Measurements from ENCODE around the gene MBP. TPM values are rescaled to one million over a fixed set of nuclear protein-coding genes. Genes with fewer than 3 reads are reported as not detected.

Gene MBP
- total RNA-seq, 1 donor from 2014 or later, result 54.3 TPM

DNA sequence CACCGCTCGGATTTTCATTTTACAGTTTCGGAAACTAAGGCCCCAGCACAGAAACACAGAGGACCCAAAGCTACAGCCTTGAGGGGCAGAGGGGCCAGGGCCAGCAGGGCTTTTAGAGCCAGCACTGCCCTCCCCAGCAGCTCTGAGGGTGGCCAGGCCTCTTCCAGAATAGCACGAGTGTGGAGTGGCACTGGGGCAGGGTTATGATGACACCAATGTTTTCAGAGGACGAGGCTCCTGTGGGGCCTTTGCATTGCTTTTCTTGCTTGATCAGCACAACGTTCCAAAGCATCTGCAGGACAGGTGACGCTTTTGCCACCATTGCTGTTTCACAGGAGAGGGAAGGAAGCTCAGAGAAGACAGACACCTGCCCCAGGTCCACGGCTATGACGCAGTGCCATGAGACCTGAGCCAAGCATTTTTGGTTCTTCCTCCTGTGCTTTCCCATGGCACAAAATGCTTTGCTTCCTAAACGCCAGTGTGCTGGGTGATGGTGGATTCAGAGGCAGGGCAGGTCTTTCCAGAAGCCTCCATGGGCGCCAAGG is 126.9 kb downstream of the MBP start:
- Mint-ChIP-seq H3K4me1 (ENCODE audit: low read depth) (peaks cover 29% of the 10 kb centered on the region), H3K27me3 (ENCODE audit: low read depth) (no peaks in the 10 kb centered on the region), H3K9me3 (no peaks in the 10 kb centered on the region), H3K27ac (no peak overlapping the region), H3K4me3 (ENCODE audit: low read depth) (no peak overlapping the region), H3K36me3 (ENCODE audit: low read depth) (peaks cover 15% of the 10 kb centered on the region)
- no peak for DNase-seq (ENCODE audit: low spot score)
- intact Hi-C loops (cut with micrococcal nuclease), result no loop called here

- peak overlapping the region; percentile 26 for H3K4me3 Mint-ChIP-seq (ENCODE audit: low read depth)
- intact Hi-C loops (cut with micrococcal nuclease), result loop anchor here (5.0 kb wide), 1 partner anchor 648 kb away; no protein-coding TSS in a partner anchor
- no peak overlapping the region for H3K27ac Mint-ChIP-seq
- peaks cover 9% of the 10 kb centered on the region for H3K36me3 Mint-ChIP-seq (ENCODE audit: low read depth)
- no peak for DNase-seq (ENCODE audit: low spot score)
- no peaks in the 10 kb centered on the region for H3K27me3 Mint-ChIP-seq (ENCODE audit: low read depth)
- peaks cover 35% of the 10 kb centered on the region for H3K4me1 Mint-ChIP-seq (ENCODE audit: low read depth)
- H3K9me3 Mint-ChIP-seq, result no peaks in the 10 kb centered on the region
These were observed 127.8 kb downstream of the MBP start for GRCh38 chr18:77004555-77005380.

GRCh38 chr18:77003316-77003715 is 129.3 kb downstream of the MBP start:
- no peak overlapping the region for H3K27ac Mint-ChIP-seq
- H3K27me3 Mint-ChIP-seq (ENCODE audit: low read depth), result no peaks in the 10 kb centered on the region
- intact Hi-C loops (cut with micrococcal nuclease), result loop anchor here (5.0 kb wide), 1 partner anchor 649 kb away; no protein-coding TSS in a partner anchor
- H3K4me1 Mint-ChIP-seq (ENCODE audit: low read depth), result peaks cover 35% of the 10 kb centered on the region
- peaks cover 7% of the 10 kb centered on the region for H3K36me3 Mint-ChIP-seq (ENCODE audit: low read depth)
- no peaks in the 10 kb centered on the region for H3K9me3 Mint-ChIP-seq
- H3K4me3 Mint-ChIP-seq (ENCODE audit: low read depth), result no peak overlapping the region
- no peak for DNase-seq (ENCODE audit: low spot score)

DNA sequence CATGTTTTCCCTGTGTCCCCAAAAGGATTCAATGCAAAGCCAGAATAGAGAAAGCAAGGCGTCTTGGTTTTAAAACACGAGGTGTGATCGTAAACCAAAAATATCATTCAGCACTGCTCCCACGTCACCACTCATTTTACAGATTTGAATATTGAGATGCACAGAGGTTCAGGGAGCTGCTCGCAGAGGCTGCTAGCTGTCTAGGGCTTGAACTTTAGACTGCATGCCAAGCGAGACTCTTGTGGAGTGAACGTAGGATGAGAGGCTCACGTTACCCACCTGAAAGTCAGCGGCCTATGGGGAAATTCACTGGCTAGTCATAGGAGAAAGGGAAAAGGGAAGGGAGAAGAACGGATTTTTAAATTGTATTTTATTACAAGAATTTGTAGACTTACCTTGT is 130.1 kb downstream of the MBP start:
- Mint-ChIP-seq H3K27ac (no peak overlapping the region), H3K4me3 (ENCODE audit: low read depth) (no peak overlapping the region), H3K36me3 (ENCODE audit: low read depth) (peaks cover 6% of the 10 kb centered on the region), H3K4me1 (ENCODE audit: low read depth) (peaks cover 34% of the 10 kb centered on the region), H3K9me3 (no peaks in the 10 kb centered on the region), H3K27me3 (ENCODE audit: low read depth) (no peaks in the 10 kb centered on the region)
- no peak for DNase-seq (ENCODE audit: low spot score)
- intact Hi-C loops (cut with micrococcal nuclease), result loop anchor here (5.0 kb wide), 1 partner anchor 650 kb away; no protein-coding TSS in a partner anchor

DNA sequence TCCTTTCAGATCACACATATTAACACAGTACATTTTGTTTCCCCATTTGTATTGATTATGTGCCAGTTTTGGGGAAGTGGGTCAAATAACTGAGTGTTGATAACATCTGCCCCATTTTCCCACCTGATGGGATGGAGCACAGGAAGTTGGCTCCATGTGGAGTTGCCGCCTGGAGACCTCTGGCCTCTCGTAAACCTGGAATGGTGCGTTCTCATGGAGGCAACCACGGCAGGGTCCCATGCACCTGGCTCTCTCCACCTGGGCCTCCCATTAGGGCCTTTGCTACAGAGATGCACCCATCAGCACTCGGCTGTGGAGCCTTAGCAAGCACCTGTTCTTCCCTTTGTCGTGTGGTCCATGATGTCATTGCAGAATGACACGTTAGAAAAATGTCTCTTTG is 130.6 kb downstream of the MBP start:
- Mint-ChIP-seq H3K36me3 (ENCODE audit: low read depth) (peaks cover under 1% of the 10 kb centered on the region), H3K9me3 (no peaks in the 10 kb centered on the region), H3K4me3 (ENCODE audit: low read depth) (no peak overlapping the region), H3K27me3 (ENCODE audit: low read depth) (no peaks in the 10 kb centered on the region), H3K4me1 (ENCODE audit: low read depth) (peaks cover 31% of the 10 kb centered on the region), H3K27ac (no peak overlapping the region)
- intact Hi-C loops (cut with micrococcal nuclease), result loop anchor here (2.0 to 5.0 kb wide), 2 partner anchors 211 to 650 kb away; no protein-coding TSS in a partner anchor
- no peak for DNase-seq (ENCODE audit: low spot score)

DNA sequence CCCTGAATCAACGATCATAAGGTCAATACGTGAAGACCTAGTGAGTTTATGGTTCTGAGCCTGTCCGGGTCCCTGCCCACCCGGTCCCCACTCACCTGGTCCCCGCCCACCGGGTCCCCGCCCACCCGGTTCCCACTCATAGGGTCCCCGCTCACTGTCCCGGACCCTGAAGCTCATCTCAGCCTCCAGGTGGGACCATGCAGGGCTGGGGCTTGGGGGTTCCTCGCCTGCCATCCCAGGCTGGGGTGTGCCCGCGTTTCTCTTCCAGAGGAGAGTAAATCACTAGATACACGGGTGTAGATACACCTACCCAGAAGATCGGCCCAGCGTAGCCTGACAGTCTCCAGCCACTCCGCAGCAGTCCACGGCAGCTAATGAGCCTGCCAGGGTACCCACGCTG is 131.5 kb downstream of the MBP start:
- H3K36me3 Mint-ChIP-seq (ENCODE audit: low read depth), result no peaks in the 10 kb centered on the region
- no peak for DNase-seq (ENCODE audit: low spot score)
- no peaks in the 10 kb centered on the region for H3K9me3 Mint-ChIP-seq
- H3K4me3 Mint-ChIP-seq (ENCODE audit: low read depth), result no peak overlapping the region
- no peaks in the 10 kb centered on the region for H3K27me3 Mint-ChIP-seq (ENCODE audit: low read depth)
- intact Hi-C loops (cut with micrococcal nuclease), result loop anchor here (2.0 to 5.0 kb wide), 2 partner anchors 212 to 651 kb away; no protein-coding TSS in a partner anchor
- no peak overlapping the region for H3K27ac Mint-ChIP-seq
- H3K4me1 Mint-ChIP-seq (ENCODE audit: low read depth), result peaks cover 31% of the 10 kb centered on the region

DNA sequence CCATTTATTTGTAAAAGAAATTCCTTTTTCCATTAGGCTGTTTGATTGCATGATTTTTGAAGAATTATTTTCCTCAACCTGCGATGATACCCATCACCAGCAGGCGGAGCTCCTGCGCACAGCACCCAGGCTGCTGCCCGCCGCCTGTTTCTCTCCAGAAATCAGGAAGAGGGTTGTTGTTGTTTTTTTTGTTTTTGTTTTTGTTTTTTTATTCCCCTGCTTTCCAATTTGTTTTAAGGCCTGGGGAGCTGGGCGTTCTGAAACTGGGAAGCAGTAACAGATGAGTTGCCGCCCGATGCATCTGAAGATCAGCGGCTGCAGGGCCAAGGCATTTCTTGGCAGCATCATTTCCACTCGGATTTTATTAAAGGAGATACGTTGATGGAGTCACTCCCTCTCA is 132.1 kb downstream of the MBP start:
- H3K27ac Mint-ChIP-seq, result no peak overlapping the region
- DNase-seq (ENCODE audit: low spot score), result no peak
- H3K9me3 Mint-ChIP-seq, result no peaks in the 10 kb centered on the region
- no peak overlapping the region for H3K4me3 Mint-ChIP-seq (ENCODE audit: low read depth)
- intact Hi-C loops (cut with micrococcal nuclease), result loop anchor here (1.0 to 5.0 kb wide), 4 partner anchors 55 to 652 kb away; no protein-coding TSS in a partner anchor
- peaks cover 3% of the 10 kb centered on the region for H3K27me3 Mint-ChIP-seq (ENCODE audit: low read depth)
- H3K36me3 Mint-ChIP-seq (ENCODE audit: low read depth), result no peaks in the 10 kb centered on the region
- H3K4me1 Mint-ChIP-seq (ENCODE audit: low read depth), result peaks cover 32% of the 10 kb centered on the region

DNA sequence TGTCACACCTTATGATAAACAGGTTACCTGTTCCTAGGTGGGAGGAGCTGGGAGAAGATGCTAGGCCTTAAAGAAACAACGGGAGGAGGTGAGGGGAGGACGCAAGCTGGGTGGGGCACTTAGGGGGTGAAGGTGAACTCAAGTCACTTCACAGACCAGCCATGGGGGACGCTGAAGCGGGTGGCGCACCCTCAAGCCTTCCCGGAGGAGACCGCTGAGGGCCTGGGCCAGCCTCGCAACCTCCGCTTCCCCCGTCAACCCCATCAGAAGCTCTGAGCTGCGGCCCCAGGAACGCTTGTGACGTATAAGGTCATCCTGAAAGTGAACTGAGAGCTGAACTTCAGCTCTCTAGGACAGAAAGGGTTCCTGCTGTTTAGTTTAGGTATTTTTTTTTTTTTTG is 133.5 kb downstream of the MBP start:
- no peak overlapping the region for H3K27ac Mint-ChIP-seq
- no peak overlapping the region for H3K4me3 Mint-ChIP-seq (ENCODE audit: low read depth)
- peaks cover 6% of the 10 kb centered on the region for H3K27me3 Mint-ChIP-seq (ENCODE audit: low read depth)
- no peaks in the 10 kb centered on the region for H3K9me3 Mint-ChIP-seq
- no peak for DNase-seq (ENCODE audit: low spot score)
- no peaks in the 10 kb centered on the region for H3K36me3 Mint-ChIP-seq (ENCODE audit: low read depth)
- H3K4me1 Mint-ChIP-seq (ENCODE audit: low read depth), result peaks cover 25% of the 10 kb centered on the region
- intact Hi-C loops (cut with micrococcal nuclease), result no loop called here

DNA sequence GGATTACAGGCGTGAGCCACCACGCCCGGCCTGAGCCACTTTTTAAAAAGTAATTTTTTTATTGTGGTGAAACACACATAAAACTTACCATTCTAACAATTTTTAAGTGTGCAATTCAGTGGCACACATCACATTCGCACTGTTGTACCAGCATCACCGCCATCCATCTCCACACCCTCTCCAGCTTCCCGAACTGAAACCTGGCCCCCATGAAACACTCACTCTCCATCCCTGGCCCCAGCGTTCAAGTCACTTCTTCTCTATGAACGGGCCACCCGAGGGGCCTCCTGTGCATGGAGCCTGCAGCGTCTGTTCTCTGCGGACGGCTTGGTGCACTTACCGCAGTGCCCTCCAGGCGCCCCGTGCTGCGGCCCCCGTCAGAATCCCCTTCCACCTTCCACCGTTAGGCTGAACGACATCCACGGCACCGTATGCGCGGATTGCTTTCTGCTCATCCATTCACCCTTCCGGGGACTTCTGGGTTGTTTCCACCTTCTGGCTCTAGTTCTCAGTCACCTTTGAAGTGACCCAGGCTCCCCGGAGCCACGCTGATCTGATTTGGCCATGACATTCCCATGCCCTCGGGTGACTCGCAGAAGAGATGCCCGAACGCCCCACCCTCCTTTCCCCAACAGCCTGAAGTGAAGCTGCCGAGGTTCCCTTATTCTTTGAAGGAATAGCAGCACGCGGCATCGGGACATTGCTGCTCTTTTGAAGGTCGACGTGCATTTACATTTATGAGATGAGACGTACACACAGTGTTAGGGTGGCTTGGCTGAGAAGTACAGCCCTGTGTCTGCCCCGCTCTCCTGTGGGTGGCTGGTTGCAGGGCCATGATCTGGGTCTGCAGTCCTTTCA is 134.4 kb downstream of the MBP start:
- no peaks in the 10 kb centered on the region for H3K9me3 Mint-ChIP-seq
- intact Hi-C loops (cut with micrococcal nuclease), result no loop called here
- H3K27ac Mint-ChIP-seq, result no peak overlapping the region
- H3K4me1 Mint-ChIP-seq (ENCODE audit: low read depth), result peaks cover 18% of the 10 kb centered on the region
- no peak overlapping the region for H3K4me3 Mint-ChIP-seq (ENCODE audit: low read depth)
- no peak for DNase-seq (ENCODE audit: low spot score)
- H3K27me3 Mint-ChIP-seq (ENCODE audit: low read depth), result peaks cover 6% of the 10 kb centered on the region
- H3K36me3 Mint-ChIP-seq (ENCODE audit: low read depth), result no peaks in the 10 kb centered on the region

DNA sequence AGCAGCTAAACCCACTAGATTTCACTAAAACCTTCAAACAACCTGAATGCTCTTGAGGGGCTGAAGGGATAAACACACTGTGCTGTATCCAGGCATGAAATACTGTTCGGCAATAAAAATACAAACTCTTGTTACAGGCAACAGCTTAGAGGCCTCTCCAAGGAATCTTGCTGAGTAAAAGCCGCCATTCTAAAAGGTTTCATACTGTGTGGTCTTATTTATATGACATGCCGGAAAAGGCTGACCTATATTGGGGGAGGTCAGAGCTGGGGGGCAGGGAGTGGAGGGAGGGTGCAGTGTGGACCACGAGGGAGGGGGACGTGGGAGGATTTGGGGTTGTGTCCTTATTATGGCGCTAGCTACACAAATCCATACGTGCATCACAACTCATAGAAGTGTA is 136.2 kb downstream of the MBP start:
- intact Hi-C loops (cut with micrococcal nuclease), result no loop called here
- Mint-ChIP-seq H3K36me3 (ENCODE audit: low read depth) (no peaks in the 10 kb centered on the region), H3K4me1 (ENCODE audit: low read depth) (peaks cover 14% of the 10 kb centered on the region), H3K27ac (no peak overlapping the region), H3K4me3 (ENCODE audit: low read depth) (no peak overlapping the region), H3K9me3 (no peaks in the 10 kb centered on the region), H3K27me3 (ENCODE audit: low read depth) (peaks cover 6% of the 10 kb centered on the region)
- no peak for DNase-seq (ENCODE audit: low spot score)

GRCh38 chr18:76995896-76996295 is 136.7 kb downstream of the MBP start:
- Mint-ChIP-seq H3K9me3 (no peaks in the 10 kb centered on the region), H3K4me3 (ENCODE audit: low read depth) (no peak overlapping the region), H3K36me3 (ENCODE audit: low read depth) (no peaks in the 10 kb centered on the region), H3K27me3 (ENCODE audit: low read depth) (peaks cover 6% of the 10 kb centered on the region), H3K4me1 (ENCODE audit: low read depth) (peaks cover 14% of the 10 kb centered on the region), H3K27ac (no peak overlapping the region)
- intact Hi-C loops (cut with micrococcal nuclease), result no loop called here
- DNase-seq (ENCODE audit: low spot score), result no peak

- Mint-ChIP-seq H3K36me3 (ENCODE audit: low read depth) (no peaks in the 10 kb centered on the region), H3K27me3 (ENCODE audit: low read depth) (peaks cover 6% of the 10 kb centered on the region), H3K4me1 (ENCODE audit: low read depth) (peaks cover 7% of the 10 kb centered on the region), H3K27ac (no peak overlapping the region), H3K4me3 (ENCODE audit: low read depth) (no peak overlapping the region), H3K9me3 (no peaks in the 10 kb centered on the region)
- no peak for DNase-seq (ENCODE audit: low spot score)
- intact Hi-C loops (cut with micrococcal nuclease), result no loop called here
These were observed 138.4 kb downstream of the MBP start for GRCh38 chr18:76994086-76994654.
